Neural cell (in vitro differentiated cells): ENCODE results near the gene ACACA. TPM values are rescaled to one million over a fixed set of nuclear protein-coding genes. Genes with fewer than 3 reads are reported as not detected.

Source experiments
- H2AFZ ChIP-seq: fragments of 200-600, 300-800 bp; sonication (generic), shearing (Covaris generic); 2 replicates; pipeline ENCODE4 v1.6.0; 2014; ENCODE audit warnings: low read depth, mild to moderate bottlenecking, antibody characterized with exemption, low read length, moderate library complexity
- H3F3A ChIP-seq: fragments of 200-600 bp; shearing (Covaris generic); 2 replicates; pipeline ENCODE4 v1.6.1; 2016; ENCODE audit warnings: mild to moderate bottlenecking, moderate library complexity, mixed read lengths, antibody characterized with exemption, low read length; ENCODE audit not compliant: insufficient read depth, poor library complexity, severe bottlenecking
- H3K27ac ChIP-seq: fragments of 200-600, 300-800 bp; sonication (generic), shearing (Covaris generic); 2 replicates; pipeline ENCODE4 v1.5.1; 2014; ENCODE audit warnings: mild to moderate bottlenecking, low read length, moderate library complexity
- H3K27me3 ChIP-seq: fragments of 300-800, 200-600 bp; sonication (generic), shearing (Covaris generic); 2 replicates; pipeline ENCODE4 v1.6.0; 2014; ENCODE audit warnings: mild to moderate bottlenecking, low read depth, low read length, moderate library complexity; ENCODE audit not compliant: insufficient read depth
- H3K36me3 ChIP-seq: fragments of 300-800, 200-600 bp; sonication (generic), shearing (Covaris generic); 2 replicates; pipeline ENCODE4 v1.5.1; 2014; ENCODE audit warnings: mild to moderate bottlenecking, antibody characterized with exemption, low read length, moderate library complexity; ENCODE audit not compliant: insufficient read depth
- H3K4me2 ChIP-seq: fragments of 300-800, 200-600 bp; sonication (generic), shearing (Covaris generic); 2 replicates; pipeline ENCODE4 v1.6.0; 2014; ENCODE audit warnings: mild to moderate bottlenecking, low read length
- H3K4me3 ChIP-seq: fragments of 300-800, 200-600 bp; sonication (generic), shearing (Covaris generic); 2 replicates; pipeline ENCODE4 v1.5.1; 2014; ENCODE audit warnings: mild to moderate bottlenecking, low read length, moderate library complexity
- H3K79me2 ChIP-seq: fragments of 200-600 bp; shearing (Covaris generic); replicated peaks from 2 replicates; pipeline ENCODE4 v1.6.0; 2014; ENCODE audit warnings: mild to moderate bottlenecking, low read length, moderate library complexity; ENCODE audit not compliant: insufficient read depth
- H3K9ac ChIP-seq: fragments of 300-800, 200-600 bp; sonication (generic), shearing (Covaris generic); 2 replicates; pipeline ENCODE4 v1.6.1; 2016; ENCODE audit warnings: mild to moderate bottlenecking, low read length, mixed read lengths
- H3K9me2 ChIP-seq: fragments of 200-600 bp; shearing (Covaris generic); 2 replicates; pipeline ENCODE4 v1.6.1; 2016; ENCODE audit warnings: mild to moderate bottlenecking, low read length, mixed read lengths; ENCODE audit not compliant: insufficient read depth
- H3K9me3 ChIP-seq: fragments of 200-600, 300-800 bp; sonication (generic), shearing (Covaris generic); 2 replicates; pipeline ENCODE4 v1.6.1; 2016; ENCODE audit warnings: mild to moderate bottlenecking, mixed run types, low read length, moderate library complexity, mixed read lengths
- H4K20me1 ChIP-seq: fragments of 200-600 bp; shearing (Covaris generic); 2 replicates; pipeline ENCODE4 v1.6.1; 2016; ENCODE audit warnings: mild to moderate bottlenecking, mixed run types; ENCODE audit not compliant: insufficient read depth
- CTCF ChIP-seq: fragments of 450-650 bp; IDR thresholded peaks from 2 replicates; pipeline ENCODE4 v1.5.1; 2014; ENCODE audit warnings: antibody characterized with exemption, mild to moderate bottlenecking, moderate library complexity; ENCODE audit not compliant: poor library complexity, severe bottlenecking
- EP300 ChIP-seq: fragments of 450-650 bp; conservative IDR thresholded peaks from 2 replicates; pipeline ENCODE4 v1.6.1; 2014; ENCODE audit warnings: antibody characterized with exemption, mild to moderate bottlenecking, moderate library complexity; ENCODE audit not compliant: poor library complexity, severe bottlenecking
- MXI1 ChIP-seq: fragments of 450-650 bp; conservative IDR thresholded peaks from 2 replicates; pipeline ENCODE4 v1.6.1; 2014; ENCODE audit warnings: antibody characterized with exemption, mild to moderate bottlenecking; ENCODE audit not compliant: poor library complexity, severe bottlenecking
- POLR2AphosphoS5 ChIP-seq: IDR thresholded peaks from 2 replicates; pipeline ENCODE4 v1.6.1; 2012
- REST ChIP-seq: IDR thresholded peaks from 2 replicates; pipeline ENCODE4 v1.6.1; 2012; ENCODE audit warnings: borderline replicate concordance
- SMC3 ChIP-seq: fragments of 450-650 bp; conservative IDR thresholded peaks from 2 replicates; pipeline ENCODE4 v1.6.1; 2014; ENCODE audit warnings: antibody characterized with exemption, mild to moderate bottlenecking, moderate library complexity; ENCODE audit not compliant: poor library complexity
- TAF1 ChIP-seq: IDR thresholded peaks from 2 replicates; pipeline ENCODE4 v1.6.1; 2012; ENCODE audit warnings: low read depth
- polyA plus RNA-seq: library from polyadenylated mRNA; depleted of rRNA; stranded (reverse); fragments of >200 nt; gene quantifications from 2 replicates; pipeline ENCODE4 v1.2.3, GENCODE V29; 2014

Gene ACACA
- polyA plus RNA-seq, 1 donor from 2014 or later = 38.4 TPM

DNA sequence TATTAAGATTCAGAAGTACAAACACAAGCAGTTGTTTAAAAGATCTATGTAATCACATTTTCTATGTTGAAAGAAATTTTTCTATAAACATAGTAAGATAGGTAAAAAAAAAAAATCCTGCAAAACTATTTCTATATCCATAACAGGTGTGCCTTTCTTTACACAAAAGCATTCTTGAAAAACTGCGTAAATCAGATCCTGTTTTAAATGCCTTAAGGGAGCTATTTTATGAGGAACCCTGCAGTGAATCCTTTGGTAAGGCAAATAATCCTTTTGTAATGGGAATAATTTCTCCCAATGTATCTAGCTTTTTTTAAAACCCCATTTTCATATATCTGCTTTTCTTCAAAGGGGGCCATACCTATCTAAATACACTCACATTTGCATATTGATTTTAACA lies 300.6 kb downstream of the ACACA start:
- Histone ChIP-seq H3K27me3 (no peaks in the 10 kb centered on the region), H3K9me3 (no peaks in the 10 kb centered on the region), H3K9ac (no peak overlapping the region), H3K4me2 (no peak overlapping the region), H4K20me1 (no peaks in the 10 kb centered on the region), H3K9me2 (no peaks in the 10 kb centered on the region), H3K27ac (no peak overlapping the region), H2AFZ (no peak overlapping the region), H3K36me3 (no peaks in the 10 kb centered on the region), H3K79me2 (no peaks in the 10 kb centered on the region), H3K4me3 (no peak overlapping the region), H3F3A (no peaks in the 10 kb centered on the region)
- TF ChIP-seq MXI1 (no peak), REST (no peak), EP300 (no peak), CTCF (no peak), TAF1 (no peak)

DNA sequence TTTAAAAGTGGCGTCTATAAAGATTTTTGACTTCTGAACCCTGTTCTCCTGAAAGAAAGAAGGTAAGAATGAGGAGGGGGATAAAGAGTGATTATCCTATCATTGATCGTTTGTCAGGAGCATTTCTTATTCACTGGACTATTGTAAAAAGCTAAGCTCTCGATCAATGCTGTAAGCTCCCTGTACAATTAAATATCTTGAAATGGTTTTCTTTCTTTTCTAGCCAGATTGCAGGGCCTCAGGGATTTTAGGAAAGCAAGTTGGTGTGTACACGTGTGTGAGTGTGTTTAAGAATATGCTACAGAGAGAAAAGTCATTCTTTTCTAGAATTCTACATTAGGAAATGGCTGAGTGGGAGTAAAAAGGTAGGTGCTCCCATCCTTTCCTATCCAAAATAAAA lies 303.4 kb downstream of the ACACA start:
- H3K79me2 ChIP-seq = no peaks in the 10 kb centered on the region
- H3K9me2 ChIP-seq = no peaks in the 10 kb centered on the region
- H4K20me1 ChIP-seq = no peaks in the 10 kb centered on the region
- H3K36me3 ChIP-seq = no peaks in the 10 kb centered on the region
- no peak overlapping the region for H3K27ac ChIP-seq
- H2AFZ ChIP-seq = no peak overlapping the region
- no peaks in the 10 kb centered on the region for H3K9me3 ChIP-seq
- no peaks in the 10 kb centered on the region for H3K27me3 ChIP-seq
- H3K4me2 ChIP-seq = no peak overlapping the region
- no peak overlapping the region for H3K9ac ChIP-seq
- H3F3A ChIP-seq = no peaks in the 10 kb centered on the region
- TF ChIP-seq CTCF (no peak), POLR2AphosphoS5 (no peak), MXI1 (no peak), EP300 (no peak), SMC3 (no peak), REST (no peak), TAF1 (no peak)
- no peak overlapping the region for H3K4me3 ChIP-seq
